Head of caudate nucleus (tissue), 42 donors: ENCODE measurements around the gene DNAJB12.
"Not testable (repeated sequence)": the region's sequence is repeated elsewhere in the genome, so short reads cannot be mapped to it uniquely, and the experiment has no call there.

Experiments
- DNase-seq, 42 donors: peaks; one replicate each; pipeline versions ENCODE4 v3.0.0 to v3.0.0-alpha.2; 2020 to 2021; ENCODE audit warnings: mixed read lengths in 7 of 42
- intact Hi-C: fragments of 100-400 bp; cut with DNase I; formaldehyde crosslinking; loops from one replicate; pipeline ENCODE4 v1.15.0; 2022

DNAJB12 gene

DNA sequence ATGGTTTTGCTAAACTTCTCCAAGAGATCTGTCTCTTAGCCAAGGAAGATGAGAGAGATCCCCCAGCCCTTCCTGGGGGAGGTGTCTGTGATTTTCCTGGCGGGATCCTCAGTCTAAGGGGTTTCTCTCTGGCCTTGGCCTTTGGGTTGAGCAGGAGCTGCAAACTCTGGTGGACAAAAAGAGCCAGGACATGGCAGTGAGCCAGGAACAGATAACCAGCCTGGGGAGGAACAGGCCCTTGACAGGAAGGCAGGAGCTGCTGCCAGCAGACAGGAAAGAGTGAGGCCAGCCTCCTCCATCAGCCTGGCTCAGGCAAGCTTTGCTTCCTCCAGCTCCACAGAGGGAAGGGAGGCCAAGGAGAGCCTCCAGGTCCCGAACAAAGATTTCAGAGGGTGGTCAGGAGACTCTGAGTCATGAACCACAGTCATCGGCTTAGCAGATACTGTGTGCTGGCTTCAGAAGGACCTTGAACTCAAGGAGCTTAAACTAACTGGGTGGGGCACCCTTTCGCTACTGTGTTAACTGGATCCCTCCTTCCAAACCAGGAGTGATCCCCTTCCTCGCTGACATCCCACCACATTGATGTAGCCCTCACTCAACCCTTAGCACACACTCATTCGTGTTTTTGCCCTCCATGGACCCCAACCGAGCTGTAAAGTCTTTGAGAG lies 46.3 kb downstream of the DNAJB12 start:
- DNase-seq: peak in 7 of 42 donors; percentile 38 to 71 (median 55)
- intact Hi-C loops: no loop called here

DNA sequence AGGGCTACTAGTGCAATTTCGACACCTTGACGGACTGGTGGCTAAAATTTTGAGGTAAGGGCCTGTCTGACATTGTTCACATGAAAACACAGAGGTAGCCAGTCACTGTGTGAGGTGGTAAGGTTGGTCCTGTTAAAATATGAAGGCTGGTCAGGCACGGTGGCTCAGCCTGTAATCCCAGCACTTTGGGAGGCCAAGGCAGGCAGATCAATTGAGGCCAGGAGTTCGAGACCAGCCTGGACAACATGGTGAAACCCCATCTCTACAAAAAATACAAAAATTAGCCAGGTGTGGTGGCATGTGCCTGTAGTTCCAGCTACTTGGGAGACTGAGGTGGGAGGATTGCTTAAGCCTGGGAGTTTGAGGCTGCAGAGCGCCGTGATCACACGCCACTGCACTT lies 47.0 kb downstream of the DNAJB12 start:
- DNase-seq, intact Hi-C loops: not testable (repeated sequence)

DNA sequence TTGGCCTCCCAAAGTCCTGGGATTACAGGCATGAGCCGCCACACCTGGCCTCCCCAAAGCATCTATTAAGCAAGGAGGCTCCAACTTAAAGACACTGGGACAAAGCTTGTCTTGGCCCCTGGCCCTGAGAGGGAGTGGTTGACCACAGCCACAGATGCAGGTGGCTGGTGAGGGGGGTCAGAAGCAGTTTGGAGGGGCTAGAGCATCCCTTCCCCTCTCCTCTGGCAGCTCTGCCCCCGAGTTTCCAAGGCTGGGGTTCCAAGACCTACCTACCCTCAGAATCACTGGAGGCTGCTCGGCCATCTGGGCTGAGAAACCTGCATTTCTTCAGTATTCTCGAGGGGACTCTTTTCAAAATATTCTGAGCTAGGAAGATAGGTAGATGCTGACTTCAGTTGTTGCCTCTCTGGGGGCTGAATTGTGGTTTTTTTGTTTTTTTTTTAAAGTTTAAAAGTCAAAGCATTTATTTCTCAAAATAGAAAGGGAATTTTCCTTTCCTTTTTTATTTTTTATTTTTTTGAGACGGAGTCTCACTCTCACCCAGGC lies 48.4 kb downstream of the DNAJB12 start:
- DNase-seq: no peak
- intact Hi-C loops: no loop called here

DNA sequence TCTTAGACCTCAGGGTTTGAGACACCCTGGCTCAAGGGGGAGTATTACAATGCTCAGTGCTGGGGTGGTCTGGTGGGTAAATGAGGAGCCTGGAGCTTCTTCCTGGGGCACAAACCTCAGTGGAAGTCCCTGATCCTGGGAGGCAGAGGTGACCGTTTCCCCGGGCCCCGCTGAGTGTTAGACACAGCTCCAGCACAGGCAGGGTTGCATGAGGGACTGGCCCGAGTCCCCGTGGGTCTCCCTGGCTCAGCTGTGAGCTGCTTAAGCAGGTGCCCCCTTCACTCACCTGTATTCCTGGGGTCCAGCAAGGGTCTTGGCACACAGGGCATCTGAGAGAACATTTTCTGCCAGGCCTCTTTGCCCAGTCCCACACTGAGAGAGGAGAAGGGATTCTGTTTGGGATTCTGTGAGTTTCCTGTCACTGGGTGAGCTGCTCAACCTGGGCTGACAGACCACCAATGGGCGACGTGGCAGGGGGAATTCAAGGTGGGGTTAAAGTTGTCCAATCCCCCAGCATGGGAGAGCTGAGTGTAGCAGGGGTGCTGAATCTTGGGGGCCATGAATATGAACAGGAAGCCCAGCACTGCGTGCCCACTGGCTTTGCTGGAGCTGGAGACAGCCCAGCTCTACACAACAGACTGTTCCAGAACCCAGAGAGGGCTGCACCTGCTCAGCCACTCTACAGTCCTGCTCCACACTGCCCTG lies 51.1 kb downstream of the DNAJB12 start:
- no peak for DNase-seq
- intact Hi-C loops: no loop called here

DNA sequence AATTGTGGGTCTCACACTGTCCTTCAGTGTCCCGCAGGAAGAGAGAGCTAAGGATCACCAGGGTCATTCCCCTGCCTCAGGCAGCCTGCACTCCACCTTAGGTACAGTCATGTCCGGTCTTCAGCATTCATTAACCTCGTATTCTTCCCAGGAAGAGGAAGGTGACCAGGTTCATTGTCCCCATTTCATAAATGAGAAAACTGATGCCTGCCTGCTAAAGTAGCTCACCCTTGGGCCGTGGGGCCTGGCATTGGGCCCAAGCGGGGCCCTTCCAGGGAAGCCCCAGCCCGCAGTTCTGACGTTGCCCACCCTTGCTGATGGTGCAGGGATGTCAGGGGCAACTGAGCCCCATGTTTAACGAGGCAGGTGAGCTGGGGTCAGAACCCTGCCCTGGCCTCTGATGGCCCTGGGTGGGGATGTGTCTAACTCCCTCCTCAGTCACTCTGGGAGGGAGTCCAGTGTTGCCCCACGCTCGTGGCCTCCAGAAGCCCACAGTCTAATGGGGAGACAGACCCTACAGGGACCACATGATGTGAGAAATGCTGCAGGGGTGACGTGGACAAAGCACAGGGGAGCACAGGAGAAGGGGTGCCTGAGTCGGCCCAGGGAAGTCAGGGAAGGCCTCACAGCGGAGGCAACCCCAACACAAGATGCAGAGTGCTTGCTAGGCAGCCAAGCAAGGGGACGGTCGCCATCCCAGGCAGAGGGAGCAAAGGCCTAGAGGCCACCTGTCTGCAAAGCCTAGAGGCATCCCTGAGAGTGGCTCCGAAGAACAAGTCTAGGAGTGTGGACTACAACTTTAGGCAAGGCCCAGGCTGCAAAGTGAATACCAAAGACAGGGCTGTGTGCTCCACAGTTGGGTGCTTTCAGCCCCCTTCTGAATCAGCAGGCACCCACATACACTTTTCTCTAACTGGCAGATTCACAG lies 55.9 kb downstream of the DNAJB12 start:
- intact Hi-C loops: no loop called here
- no peak for DNase-seq

DNA sequence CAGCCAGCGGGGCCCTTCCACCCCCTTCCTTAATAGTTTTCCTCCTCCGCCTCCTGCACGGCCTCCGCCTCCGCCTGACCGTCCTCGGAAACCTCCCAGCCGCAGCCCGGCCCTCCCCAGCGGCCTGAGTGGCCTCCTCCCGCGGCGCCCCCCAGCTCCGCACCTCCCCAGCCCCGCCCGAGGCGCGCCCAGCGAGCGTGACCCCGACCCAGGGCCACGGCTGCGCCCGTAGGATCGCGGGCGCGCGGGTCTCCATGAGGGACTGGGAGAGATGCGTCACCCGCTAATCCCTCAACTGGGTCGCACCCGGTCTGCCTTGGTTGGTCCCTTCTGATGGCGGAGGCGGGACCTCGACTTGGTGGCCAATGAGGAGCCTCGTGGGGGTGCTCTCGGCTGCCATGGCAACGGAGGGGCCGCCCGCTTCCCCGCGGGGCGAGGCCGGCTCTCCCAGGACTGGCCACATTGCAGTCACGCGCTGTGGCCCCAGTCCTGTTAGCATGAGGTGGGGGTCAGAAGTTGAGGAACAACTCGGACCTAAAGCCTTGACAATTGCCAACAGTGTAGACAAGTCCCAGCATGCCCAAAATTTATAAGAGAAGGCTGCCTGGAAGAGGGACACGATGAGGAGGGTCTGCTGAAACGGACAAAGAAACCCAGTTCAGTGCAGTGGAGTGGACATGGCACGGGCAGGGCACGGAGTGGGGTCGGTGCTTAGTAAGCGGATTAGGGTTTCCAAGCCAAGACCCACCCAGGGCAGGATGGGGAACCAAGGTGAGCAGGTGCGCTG lies 56.7 kb downstream of the DNAJB12 start:
- intact Hi-C loops: no loop called here
- DNase-seq: peak; percentile 95 to 100 (median 99)

DNA sequence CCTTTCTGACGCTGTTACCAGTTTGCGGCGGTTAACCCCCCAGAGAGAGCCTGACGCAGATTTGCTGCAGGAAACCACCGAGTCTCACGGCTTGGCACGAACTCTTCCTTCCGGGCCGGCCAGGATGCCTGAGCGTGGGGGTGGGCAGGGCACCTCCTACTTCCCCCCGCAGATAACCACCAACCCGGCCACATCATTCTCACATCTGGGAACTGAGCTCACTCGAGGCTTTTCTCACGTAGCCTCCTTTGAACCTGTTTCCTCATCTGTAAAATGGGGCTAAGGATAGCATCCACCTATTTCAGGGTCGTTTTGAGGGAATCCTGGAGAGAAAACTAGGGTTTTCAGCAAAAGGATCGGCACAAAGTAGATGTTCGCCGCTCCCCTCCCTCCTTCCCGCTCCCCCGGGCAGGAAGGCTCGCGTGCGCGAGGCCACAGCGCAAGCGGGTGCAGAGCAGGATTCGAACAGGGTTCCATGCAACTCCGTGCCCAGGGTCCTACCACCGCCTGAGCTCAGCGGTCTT lies 57.4 kb downstream of the DNAJB12 start:
- DNase-seq: peak in 35 of 42 donors; percentile 31 to 81 (median 58)
- intact Hi-C loops: no loop called here

DNA sequence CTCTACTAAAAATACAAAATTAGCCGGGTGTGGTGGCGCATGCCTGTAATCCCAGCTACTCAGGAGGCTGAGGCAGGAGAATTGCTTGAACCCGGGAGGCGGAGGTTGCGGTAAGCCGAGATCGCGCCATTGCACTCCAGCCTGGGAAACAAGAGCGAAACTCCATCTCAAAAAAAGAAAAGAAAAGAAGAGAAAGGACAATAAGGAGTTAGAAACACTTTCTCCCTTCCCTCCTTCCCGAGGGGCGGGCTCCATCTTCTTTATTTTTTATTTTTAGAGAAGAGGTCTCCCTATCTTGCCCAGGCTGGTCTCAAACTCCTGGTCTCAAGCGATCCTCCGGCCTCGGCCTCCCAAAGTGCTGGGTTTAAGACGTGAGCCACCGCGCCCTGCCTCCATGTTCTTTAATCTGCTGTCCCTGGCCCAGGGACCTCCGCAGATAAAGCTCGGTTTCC lies 57.9 kb downstream of the DNAJB12 start:
- intact Hi-C loops, DNase-seq: not testable (repeated sequence)

DNA sequence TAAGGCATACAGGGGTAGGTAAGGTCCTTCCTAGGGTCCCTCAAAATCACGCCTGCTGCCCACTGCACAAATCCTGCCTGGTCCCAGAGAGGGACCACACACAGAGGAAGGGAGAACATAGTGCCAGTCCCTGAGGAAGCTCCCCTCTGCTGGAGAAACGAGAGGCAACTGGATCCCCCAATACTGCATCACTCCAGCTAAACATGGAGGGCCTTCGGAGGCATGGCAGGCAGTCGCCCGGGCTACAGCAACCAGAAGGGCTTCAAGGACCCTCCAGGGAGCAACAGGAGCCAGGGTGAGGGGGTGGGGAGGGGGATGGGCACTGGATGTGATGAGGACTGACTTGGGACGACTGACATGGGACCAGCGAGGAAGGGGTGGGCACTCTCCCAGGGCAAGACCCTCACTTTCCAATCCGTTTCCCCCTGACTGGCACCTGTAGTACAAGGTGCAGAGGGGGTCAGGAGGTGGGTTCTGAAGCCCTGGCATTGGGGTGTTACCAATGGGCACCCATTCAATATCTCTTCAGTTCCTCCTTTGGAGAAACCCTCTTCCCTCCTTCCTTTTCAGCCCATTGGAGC lies 59.3 kb downstream of the DNAJB12 start:
- intact Hi-C loops: no loop called here

DNA sequence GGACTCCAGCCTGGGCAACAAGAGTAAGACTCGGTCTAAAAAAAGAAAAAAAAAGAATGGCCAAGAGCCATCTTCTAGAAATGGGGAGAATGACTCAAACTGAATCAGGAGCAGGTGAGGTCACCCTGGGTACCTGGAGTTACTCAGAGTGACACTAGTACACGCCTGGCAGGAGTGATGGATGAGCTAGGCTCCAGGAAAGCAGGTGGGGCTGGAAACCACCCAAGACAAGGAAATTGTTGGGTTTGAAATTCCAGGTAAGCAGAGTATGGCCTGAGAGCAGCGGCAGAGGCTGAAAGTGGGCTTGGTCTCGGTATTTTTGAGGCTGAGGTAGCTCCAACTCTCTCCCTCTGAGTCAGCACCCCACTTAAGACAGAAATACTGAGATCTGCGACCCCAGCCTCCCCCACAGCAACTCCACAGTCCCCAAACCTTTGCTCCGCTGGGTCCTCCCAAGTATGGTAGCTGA lies 62.5 kb downstream of the DNAJB12 start:
- intact Hi-C loops: no loop called here
- DNase-seq: no peak

More for the DNA sequence above, 59.3 kb downstream of the DNAJB12 start:
- DNase-seq: no peak

DNA sequence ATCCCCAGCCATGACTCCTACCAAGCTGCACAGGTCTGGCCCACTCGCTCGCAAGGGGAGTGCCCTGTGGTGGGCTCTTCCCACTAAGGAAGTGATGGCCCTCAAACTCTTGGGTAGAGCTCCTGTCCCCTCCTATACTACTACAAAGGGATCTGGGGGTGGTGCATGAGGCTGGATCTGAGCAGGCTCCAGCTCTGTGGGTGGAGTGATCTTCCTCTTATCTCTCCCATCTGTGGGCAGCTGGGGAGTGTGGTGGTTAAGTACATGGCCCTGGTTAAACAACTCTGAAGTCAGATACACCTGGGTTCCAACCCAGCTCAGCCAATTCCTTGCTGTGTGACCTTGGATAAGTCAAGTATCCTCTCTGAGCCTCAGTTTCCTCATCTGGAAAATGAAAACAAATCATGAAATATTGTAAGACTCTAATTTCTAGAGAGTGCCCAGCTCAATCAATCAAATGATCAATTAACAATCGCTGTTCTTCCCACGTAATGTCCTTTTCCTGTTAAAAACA lies 63.6 kb downstream of the DNAJB12 start:
- intact Hi-C loops: no loop called here
- DNase-seq: no peak

DNA sequence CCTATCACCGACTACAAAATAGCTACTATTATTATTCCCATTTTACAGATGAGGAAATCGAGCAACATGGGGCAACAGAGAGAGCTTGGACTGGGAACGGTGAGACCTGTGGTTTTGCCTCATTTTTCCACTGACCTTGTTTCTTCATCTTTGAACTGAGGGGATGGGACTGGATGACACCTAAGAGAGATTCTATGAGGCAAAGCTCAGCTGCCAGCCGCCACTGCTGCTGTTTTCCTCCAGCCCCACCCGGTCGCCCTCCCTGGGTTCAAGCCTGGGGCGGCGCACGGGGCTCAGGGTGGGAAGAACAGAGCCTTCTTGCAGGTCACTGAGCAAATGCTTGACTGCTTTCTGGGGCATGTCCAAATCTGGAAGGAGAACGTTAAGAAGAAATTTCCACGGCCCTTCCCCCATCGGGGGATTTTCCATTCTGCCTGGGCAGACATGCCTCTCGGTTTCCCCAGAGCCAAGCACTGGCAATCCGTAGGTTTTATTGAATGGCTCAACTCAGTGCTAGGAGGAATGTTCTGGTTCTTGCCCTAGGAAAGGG lies 68.7 kb downstream of the DNAJB12 start:
- peak in 14 of 42 donors; percentile 14 to 63 (median 36) for DNase-seq
- intact Hi-C loops: no loop called here

DNA sequence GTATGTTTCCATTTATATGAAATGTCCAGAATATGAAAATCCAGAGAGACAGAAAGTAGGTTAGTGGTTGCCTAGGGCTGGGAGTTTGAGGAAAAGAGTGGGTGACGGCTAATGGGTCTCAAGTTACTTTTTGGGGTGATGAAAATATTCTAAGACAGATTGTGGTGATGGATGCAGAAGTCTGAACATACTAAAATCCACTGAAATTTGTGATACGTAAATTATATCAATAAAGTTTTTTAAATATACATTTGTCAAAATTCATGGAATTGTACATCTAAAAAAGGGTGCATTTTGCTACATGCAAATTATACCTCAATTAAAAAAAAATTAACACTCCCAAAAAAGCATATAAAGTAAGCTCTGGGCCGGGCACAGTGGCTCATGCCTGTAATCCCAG lies 71.6 kb downstream of the DNAJB12 start:
- intact Hi-C loops: no loop called here
- no peak for DNase-seq
